Stimulated activated CD4-positive, alpha-beta T cell treated with anti-CD3 and anti-CD28 coated beads, Interleukin-1b, Interleukin-23, amount 100 ng/mL, for 24 hours (primary cell): ENCODE data around the gene DPH1.
"Not testable (repeated sequence)": the region's sequence is repeated elsewhere in the genome, so short reads cannot be mapped to it uniquely, and the experiment has no call there.

Experiments used
- DNase-seq, 4 experiments: peaks; one replicate each; pipeline ENCODE4 v3.0.0-alpha.2; 2020; ENCODE audit warnings: low read depth in 4 of 4, low spot score in 1 of 4

Gene DPH1

DNA sequence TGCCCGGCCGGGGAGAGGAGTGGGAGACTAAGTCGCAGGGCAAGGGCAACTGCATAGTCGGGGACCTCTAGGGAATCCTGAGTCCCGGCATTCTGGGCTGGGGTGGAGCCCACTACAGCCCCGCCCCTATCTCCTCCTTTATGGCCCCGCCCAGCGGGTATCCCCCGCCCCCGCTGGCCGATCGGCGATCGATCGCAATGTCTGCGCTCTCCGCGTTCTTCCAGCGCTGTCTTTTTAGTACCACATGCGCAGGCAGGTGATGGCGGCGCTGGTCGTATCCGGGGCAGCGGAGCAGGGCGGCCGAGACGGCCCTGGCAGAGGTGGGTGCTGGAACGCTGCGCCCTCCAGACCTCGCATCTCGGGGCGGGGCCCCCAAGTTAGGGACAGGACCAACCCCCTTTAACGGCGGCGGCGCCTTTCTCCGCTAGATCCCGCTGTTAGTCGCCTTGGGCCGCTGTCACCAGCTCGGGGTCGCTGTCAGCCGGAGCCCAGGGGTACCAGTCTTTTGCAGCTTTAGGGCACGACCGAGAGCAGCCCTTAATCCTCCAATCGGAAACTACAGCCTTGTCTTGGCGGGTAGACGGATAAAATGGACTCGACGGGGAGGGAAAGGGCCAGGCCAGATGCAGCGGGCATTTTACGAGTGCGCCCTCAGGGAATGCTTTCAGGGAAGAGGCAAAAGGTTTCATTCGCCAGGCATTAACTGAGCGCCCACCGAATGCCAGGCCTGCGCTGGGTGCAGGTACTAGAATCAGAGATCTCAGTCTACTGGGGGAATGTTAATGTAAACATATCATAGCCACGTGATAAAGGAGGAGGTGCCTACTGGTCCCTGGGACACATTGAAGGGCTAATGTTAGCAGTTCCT, at the start of gene DPH1:
Gene DPH1 (plus strand): TSS at position 243 of the 868 bp plus-strand sequence. CDS start 17 bp downstream, at position 260.
- DNase-seq, result peak; percentile 75 to 85 (median 78)

DNA sequence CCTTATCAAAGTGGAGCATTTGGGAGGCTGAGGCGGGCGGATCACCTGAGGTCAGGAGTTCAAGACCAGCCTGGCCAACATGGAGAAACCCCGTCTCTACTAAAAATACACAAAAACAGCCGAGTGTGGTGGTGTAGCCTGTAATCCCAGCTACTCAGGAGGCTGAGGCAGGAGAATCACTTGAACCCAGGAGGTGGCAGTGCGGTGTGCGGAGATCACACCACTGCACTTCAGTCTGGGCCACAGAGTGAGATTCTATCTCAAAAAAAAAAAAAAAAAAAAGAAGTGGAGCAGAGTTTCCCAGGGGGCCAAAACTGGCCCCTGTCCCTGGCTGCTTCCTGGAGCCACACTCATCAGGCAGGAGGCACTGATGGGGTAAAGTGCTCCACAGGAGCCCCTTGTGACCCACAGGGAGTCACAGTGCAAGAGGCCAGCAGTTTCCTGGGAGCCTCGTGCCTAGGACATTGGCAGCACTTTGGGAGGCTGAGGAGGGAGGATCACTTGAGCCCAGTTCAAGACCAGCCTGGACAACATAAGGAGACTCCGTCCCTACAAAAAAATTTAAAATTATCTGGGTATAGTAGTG, 49.2 kb upstream of the DPH1 start:
- DNase-seq, result no peak

DNA sequence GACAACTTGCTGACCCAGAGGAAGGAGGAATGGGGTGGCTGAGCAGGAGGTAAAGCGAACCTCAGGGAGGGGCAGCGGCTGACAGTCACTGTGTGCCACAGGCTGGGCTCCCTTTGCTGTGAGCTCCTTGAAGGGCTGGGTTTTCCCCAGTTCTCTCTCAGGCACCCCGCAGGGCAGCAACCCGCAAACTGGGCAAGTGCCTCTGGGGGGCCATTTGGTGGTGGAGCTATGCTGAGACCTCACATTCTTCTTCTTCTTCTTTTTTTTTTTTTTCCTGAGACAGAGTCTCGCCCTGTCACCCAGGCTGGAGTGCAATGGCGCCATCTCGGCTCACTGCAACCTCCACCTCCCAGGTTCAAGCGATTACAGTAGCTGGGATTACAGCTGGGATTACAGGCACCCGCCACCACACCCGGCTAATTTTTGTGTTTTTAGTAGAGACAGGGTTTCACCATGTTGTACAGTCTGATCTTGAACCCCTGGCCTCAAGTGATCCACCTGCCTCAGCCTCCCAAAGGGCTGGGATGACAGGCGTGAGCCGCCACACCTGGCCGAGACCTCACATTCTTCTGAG, 47.1 kb upstream of the DPH1 start:
- DNase-seq, result not testable (repeated sequence)

DNA sequence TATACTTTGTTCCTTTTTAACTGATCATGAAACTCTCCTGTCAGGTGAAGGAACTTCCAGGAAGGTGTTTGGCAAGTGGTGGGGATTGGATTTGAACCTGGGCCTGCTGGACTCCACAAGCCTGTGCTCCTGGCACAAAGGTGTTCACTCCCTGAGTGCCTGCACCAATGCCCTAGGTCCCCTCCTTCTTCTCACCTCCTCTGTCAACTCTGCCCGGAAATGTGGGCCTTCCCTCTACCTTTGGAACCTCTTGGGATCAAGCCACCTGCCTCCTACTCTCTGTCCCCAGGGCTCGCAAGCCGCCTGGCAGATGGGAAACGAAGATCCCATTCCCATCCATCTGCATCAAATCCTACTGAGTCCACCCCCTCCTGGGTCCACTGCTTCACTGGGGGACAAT, 44.9 kb upstream of the DPH1 start:
- DNase-seq, result no peak

DNA sequence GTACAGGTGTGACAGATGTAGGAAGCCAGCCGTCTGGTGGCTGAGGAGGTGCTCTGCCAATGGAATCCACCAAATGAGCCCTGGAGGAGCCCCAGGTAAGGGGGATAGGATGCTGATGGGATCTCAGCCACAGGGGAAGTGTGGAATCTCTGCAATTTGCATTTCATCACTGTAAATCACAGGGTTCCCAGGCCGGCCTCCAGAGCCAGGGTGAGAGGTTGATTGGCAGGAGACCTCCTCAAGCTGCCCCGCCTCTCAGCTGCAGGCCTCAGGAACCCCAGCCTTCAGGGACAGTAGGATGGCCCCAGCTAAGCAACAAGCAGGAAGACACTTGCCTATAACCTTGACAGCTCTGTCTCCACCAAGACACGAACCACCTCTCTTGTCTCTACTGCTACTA, 44.3 kb upstream of the DPH1 start:
- no peak for DNase-seq

DNA sequence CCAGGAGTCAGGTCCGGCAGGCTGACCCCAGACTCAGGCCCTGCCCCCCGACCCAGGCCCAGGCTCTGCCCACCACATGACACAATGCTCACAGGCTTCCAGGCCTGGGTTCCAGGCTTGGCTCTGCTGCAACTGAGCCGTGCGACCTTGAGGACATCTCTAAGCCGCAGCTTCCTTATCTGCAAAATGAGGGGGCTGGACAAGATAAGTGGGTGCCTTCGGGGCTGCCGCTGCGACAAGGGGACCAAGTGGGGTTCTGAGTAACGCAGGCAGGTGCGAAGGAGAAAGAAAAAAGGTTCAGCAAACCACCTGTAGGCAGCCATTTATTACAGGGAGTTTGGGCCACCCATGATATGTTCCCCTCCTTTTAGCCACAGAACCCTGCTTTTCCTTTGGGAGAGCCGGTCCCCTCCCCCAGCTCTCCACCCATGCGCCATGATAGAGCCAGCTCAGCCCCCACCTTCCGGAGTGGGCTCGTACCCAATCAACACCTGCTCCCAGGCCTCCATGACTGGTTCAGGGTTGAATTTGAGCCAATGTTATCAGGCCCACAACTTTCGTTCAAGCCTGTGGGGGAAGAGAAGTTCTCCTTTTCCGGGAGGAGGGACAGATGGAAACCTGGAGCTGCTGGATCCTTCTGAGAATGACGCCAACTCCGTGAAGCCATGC, 43.0 kb upstream of the DPH1 start:
- DNase-seq, result no peak

DNA sequence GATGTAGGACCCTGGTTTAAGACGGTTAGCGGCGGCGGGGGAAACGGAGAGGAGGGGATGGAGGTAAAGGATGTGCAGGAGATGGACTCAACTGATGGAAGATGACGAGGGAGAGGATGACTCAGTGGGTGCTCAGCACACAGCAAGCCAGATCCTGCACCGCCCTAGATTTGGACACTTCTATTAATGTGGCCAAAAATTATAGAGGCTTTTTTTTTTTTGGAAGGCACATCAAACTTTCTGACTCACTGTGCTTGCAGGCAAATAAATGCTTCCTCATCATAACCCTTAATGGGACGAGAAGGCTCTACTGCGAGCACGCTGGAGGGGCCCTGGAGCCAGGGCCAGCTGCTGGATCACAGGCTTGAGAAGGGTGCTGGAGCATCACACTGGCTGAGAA, 40.8 kb upstream of the DPH1 start:
- no peak for DNase-seq

DNA sequence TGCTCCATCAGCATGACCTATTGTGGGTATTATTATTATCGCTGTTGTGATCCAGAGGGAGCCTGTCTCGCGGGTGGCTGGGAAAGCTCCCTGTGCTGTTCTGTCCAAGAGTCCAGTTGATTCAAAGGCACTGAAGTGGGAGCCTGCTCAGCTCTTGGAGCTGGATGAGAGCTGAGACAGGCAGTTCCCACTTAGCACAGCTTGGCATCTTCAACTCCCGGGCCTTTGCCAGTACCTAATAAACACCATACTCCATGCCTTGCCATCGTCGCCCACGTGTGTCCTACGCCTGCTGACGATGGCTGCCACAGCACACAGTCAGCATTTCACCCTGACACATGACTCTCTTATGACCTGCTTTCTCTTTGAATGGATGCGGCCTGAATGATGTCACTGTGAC, 37.4 kb upstream of the DPH1 start:
- no peak for DNase-seq

DNA sequence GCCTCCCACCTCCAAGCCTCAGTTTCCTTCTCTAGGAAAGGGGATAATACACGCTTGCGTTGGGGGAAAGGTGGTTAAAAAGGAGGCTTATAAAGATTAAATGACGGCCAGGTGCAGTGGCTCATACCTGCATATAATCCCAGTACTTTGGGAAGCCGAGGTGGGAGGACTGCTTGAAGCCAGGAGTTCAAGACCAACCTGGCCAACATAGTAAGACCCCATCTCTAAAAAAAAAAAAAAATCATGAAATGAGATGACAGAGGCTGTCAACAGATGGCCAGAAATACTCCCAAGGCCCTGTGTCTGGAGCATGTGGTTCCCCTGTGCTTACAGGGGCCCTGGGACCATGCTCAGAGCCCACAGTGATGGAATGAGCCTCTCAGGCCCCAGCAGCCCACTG, 35.2 kb upstream of the DPH1 start:
- no peak for DNase-seq

DNA sequence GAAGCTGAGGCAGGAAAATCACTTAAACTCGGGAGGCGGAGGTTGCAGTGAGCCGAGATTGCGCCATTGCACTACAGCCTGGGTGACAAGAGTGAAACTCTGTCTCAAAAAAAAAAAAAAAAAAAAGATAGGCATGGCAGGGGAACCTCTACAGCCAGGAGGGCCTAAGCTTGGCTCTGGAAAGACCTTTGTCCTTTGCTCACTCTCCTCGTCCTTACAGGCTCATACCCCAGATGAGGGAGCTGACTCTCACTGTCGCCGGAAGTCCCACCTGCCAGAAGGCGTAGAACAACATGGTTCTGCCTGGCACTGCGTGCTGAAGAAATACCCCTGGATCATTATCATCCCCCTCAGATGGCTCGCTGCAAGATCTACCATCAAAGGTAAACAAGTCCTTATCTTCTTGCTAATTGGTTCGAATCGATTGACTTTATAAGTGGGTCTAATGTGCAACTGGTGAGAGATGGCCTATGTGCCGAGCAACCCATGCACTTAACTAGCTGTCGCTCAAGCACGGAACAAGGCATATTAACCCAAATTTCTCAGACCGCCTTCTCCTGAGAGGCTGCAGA, 34.5 kb upstream of the DPH1 start:
- no peak for DNase-seq

DNA sequence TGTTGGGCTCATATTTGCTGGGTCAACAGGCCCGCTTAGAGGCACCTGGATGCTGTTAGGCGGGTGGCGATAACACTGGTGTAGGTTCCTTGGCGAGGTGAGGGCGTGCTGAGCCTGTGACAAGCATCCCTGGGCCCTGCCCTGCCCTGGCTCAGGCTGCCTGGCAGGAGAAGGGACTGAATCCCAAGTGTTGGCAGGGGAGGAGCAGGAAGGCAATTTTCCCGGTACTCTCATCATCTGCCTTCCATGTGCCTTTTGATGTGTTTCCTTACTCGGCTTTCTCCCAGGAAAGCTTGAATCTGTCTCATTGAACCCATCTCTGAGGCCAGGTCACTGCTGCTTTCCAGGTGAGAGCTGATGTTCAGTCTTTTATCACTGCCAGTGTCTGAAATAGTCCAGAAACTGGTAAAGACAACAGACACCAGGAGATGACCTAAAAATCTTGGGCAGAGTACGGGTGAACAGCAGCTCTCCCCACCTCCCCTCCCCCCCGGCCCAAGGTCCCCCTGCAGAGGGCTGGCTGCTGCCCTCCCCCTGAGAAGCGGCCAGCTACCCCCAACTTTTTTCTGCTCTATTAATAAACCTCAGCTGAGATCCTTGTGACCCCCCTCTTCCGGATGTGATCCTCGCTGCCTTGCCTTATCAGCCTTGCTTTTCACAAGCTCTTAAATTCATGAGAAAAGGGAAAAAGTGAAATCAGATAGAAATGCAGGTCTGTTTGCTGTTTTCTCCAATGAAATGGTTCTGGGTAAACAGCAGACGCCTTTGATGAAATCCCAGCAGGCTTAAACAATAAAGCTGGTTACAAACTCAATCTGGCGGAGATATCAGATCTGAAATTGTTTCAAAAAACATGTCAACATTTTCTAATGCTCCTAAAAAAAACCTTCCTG, 33.8 kb upstream of the DPH1 start:
- no peak for DNase-seq

DNA sequence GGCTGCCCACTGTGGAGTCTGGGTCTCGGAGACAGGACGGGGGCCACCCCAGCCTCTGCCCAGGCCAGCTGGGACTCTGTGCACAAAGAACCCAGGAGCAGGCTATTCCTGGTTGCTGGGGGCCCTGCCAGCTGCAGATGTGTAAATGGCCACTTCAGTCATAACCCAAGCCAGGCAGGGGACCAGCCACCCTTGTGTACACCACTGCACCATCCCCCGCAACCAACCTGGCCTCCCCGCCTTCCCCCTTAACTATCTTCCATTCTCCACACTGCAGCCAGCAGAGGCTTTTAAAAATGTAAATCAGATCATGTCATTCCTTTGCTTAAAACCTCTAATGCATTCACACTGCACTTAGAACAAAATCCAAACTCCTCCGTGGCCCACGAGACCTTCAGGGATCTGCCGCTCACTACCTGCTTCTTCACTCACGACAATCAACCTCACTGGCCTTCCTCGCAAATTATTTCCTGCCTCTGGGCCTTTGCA, 33.1 kb upstream of the DPH1 start:
- no peak for DNase-seq

DNA sequence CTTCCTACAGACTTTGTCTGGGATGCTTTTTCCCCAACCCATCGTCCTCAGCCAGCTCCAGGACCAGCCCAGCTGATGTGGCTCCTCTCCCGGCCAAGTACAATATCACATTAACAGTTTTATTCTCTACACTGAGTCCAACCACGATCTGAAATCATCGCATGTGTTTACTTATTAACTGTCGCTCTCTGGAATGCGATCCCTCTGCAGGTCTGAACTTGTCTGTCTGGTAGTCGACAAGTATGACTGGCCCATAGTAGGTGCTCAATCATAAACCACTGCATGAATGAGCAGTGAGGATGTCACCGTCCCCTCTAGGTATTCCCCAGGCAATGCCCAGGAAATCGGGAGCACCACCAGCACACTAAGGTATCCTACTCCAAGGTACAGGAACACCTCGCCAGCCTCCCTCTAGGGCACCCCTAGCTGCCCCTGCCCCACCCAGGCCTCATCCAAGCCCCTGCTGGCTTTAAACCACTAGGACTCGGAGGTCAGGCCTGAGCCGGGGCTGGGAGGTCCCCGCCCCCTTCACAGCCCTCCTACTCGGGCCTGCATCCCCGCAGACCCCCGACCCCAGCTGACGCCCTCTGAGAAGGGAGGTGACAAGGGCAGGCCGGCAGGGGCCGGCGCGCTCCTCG, 32.5 kb upstream of the DPH1 start:
- no peak for DNase-seq

DNA sequence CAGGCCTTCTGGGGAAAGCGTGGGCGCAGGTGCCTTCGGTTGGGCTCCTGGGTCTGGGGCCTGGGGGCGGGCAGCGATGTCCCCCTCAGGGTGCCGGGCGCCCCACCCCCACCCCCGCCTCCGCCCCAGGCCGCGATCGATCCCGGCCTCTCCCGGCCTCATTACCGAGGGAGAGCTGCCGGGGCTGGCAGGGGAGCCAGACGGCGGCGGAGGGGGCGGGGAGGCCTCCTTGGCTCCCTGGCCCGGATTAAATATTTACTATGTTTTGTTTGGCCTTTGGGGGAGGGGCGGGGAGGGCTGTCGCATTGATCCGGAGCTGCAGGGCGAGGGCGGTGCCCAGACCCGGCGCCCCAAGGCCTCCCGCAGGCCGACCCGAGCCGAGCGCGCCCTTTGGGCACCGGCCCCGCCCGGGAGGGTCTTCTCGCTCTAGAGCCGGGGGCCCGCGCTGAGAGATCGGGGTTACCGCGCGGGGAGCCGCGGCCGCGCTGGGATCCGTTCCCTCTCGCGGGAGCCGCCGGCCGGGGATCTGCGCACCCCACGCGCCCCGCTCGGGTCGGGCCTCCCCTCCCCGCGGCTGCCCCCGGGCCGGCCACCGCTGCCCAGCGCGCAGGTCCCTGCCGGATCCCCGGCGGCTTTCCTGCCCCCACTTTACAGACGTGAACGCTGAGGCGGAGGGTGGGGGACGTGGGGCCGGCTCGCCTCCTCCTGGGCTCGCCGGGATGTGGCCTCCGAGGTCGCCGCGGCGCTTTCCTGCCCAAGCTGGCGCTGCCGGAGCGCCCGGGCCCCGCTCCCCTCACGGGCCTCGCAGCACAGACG, 31.8 kb upstream of the DPH1 start:
- no peak for DNase-seq

DNA sequence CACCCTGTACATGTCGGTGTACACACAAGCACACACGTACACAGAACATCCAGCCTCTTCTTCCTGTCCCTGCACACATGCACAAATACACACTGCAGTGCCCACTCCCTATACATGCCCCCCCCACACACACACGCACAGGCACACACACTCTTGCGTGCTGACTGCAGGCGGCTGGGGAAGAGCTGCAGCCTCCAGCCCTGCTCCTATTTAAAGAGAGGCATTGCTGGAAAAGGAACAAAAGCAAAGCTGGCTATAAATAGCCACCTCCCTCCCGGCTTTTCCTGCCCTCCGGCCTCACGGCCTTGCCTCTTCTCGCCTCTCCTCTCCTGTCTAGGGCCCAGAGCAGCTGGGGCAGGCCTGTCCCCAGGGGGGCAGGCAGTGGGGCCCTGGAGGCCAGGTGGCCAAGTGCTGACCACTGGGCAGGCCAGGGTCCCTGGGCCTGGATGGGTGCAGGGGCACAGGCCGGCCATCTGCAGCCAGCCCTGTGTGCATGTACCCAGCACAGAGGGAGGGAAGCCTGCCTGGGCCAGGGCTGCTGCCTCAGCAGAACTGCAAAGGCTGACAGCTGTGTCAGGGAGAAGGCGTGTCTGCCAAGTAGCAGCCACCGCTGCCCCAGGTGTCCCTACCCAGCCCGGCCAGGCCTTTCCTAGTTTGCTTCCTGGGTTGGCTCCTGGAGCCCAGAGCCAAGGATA, 30.2 kb upstream of the DPH1 start:
- DNase-seq, result no peak

DNA sequence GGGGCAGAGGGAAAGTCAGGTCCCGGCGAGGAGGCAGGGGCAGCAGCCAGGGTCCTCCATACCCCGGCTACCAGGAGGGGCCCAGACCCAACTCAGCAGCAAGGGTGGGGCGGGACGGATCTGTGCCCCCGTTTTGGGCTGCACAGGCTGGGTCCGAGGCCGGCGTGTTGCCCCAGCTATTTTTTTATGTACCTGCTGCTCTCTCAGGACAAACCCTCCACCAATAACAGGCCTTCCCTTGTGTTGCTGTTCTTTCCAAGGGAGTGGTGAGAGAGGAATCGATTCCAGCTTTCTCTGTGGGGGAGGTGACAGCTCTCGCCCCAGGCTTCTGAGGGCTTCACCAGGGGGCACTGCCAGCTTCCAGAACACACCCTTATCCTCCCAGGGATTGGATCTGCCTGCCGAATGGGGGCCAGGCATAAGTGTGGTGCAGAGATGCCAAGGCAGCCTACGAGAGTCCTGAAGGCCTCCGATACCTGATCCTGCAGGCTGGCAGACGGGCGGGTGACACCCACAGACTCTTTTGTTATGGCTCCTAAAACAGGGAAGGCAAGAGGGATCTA, 27.1 kb upstream of the DPH1 start:
- no peak for DNase-seq

DNA sequence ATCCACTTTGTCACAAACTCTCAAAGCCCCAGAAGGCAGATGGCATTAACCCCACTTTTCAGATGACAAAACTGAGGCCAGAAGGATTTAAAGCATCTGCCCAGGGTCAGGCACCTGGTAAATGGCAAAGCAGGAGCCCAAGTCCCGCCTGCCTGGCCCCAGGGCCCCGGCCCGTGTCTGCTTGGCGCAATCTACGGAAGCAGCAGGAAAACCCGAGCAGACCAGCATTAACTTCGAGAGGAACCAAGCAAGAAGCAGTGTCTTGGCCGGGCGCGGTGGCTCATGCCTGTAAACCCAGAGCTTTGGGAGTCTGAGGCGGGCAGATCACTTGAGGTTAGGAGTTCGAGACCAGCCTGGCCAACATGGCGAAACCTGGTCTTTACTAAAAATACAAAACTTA, 26.4 kb upstream of the DPH1 start:
- no peak for DNase-seq

DNA sequence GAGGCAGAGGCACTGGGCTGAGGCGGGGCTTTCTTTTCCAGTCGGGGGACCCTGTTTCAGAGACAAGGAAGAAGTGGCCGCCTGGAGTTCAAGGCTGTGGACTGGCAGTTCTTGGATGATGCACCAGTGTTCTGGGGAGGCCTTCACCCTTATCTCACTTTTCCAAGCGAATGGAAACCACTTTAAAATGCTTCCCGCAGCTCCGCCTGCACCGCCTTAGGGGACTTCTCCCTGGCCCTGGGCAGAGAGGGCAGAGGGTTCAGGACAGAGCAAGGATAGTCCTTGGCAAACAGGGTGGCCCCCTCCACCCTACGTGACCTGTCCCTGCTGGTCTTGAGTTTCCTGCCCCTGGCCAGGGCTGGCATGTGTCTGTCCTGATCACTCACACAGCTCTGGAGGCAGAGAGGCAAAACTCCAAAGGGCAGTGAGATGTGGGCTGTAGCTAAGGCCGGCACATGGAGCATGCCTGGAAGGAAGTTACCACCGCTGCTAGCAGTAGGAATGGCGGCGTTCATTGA, 25.5 kb upstream of the DPH1 start:
- DNase-seq, result no peak
